Activated CD4-positive, alpha-beta memory T cell treated with anti-CD3 and anti-CD28 coated beads for 36 hours (primary cell): ENCODE data around the gene U2SURP. TPM values are rescaled to one million over a fixed set of nuclear protein-coding genes. Genes with fewer than 3 reads are reported as not detected.

ENCODE experiments used
- CTCF ChIA-PET: fragments of 350-600 bp; sonication (Branson Sonifier 250); formaldehyde crosslinking; loops from one replicate; lab custom pipeline; 2021; ENCODE audit warnings: antibody characterized with exemption, inconsistent platforms; lab: Charles Lee
- POLR2A ChIA-PET: fragments of 350-600 bp; sonication (Branson Sonifier 250); formaldehyde crosslinking; loops from one replicate; lab custom pipeline; 2021; ENCODE audit warnings: antibody characterized with exemption; lab: Charles Lee
- DNase-seq: peaks from one replicate; pipeline ENCODE4 v3.0.0-alpha.2; 2020
- H3K27ac Mint-ChIP-seq: one replicate; pipeline ENCODE4 v1.8.0; 2021; ENCODE audit warnings: mixed read lengths
- H3K27me3 Mint-ChIP-seq: one replicate; pipeline ENCODE4 v1.8.0; 2021; ENCODE audit warnings: mixed read lengths
- H3K36me3 Mint-ChIP-seq: one replicate; pipeline ENCODE4 v1.8.0; 2021; ENCODE audit warnings: mixed read lengths
- H3K4me1 Mint-ChIP-seq: one replicate; pipeline ENCODE4 v1.8.0; 2021; ENCODE audit warnings: low read depth, mixed read lengths
- H3K4me3 Mint-ChIP-seq: one replicate; pipeline ENCODE4 v1.8.0; 2021; ENCODE audit warnings: mild to moderate bottlenecking, mixed read lengths
- H3K9me3 Mint-ChIP-seq: one replicate; pipeline ENCODE4 v1.8.0; 2021; ENCODE audit warnings: mixed read lengths
- intact Hi-C: fragments of 100-400 bp; cut with micrococcal nuclease; formaldehyde crosslinking; loops from one replicate; pipeline ENCODE4 v1.15.1; 2023
- total RNA-seq, 2 experiments: library from RNA; stranded (reverse); gene quantifications; one replicate each; pipeline ENCODE4 v1.2.3, GENCODE V29; 2021

Gene U2SURP
- total RNA-seq, 2 experiments from 2014 or later: 178 to 182 TPM

GRCh38 chr3:143080196-143080595 is 78.8 kb downstream of the U2SURP start:
- Mint-ChIP-seq H3K36me3 (no peaks in the 10 kb centered on the region), H3K27ac (no peak overlapping the region), H3K4me1 (peaks cover 31% of the 10 kb centered on the region), H3K4me3 (no peak overlapping the region), H3K9me3 (no peaks in the 10 kb centered on the region), H3K27me3 (peaks cover 10% of the 10 kb centered on the region)
- CTCF ChIA-PET: no interaction called here
- intact Hi-C loops: loop anchor here (5.0 kb wide), 2 partner anchors 457 to 892 kb away; partner anchors contain the start of gene DIPK2A
- POLR2A ChIA-PET: no interaction called here
- DNase-seq: no peak

GRCh38 chr3:143081365-143081764 is 80.0 kb downstream of the U2SURP start:
- peak overlapping the region; percentile 87 for H3K27ac Mint-ChIP-seq
- CTCF ChIA-PET: interaction anchor here (1.0 kb wide), 1 partner anchor 593 kb away, joined by 4 read pairs; no protein-coding TSS in a partner anchor
- POLR2A ChIA-PET: interaction anchor here (1.4 to 2.1 kb wide), 2 partner anchors 10 to 195 kb away, joined by 4 to 6 read pairs; no protein-coding TSS in a partner anchor
- no peak for DNase-seq
- H3K27me3 Mint-ChIP-seq: peaks cover 10% of the 10 kb centered on the region
- H3K4me1 Mint-ChIP-seq: peaks cover 32% of the 10 kb centered on the region
- H3K4me3 Mint-ChIP-seq: peak overlapping the region; percentile 57
- H3K9me3 Mint-ChIP-seq: no peaks in the 10 kb centered on the region
- intact Hi-C loops: loop anchor here (5.0 kb wide), 2 partner anchors 456 to 891 kb away; partner anchors contain the start of gene DIPK2A
- no peaks in the 10 kb centered on the region for H3K36me3 Mint-ChIP-seq

- peaks cover 32% of the 10 kb centered on the region for H3K4me1 Mint-ChIP-seq
- no peaks in the 10 kb centered on the region for H3K36me3 Mint-ChIP-seq
- intact Hi-C loops: loop anchor here (1.0 to 5.0 kb wide), 8 partner anchors 19 to 890 kb away; partner anchors contain the start of genes ATR, CHST2 and DIPK2A
- CTCF ChIA-PET: interaction anchor here (0.6 to 1.0 kb wide), 3 partner anchors 39 to 592 kb away, joined by 3 to 4 read pairs (median 3); no protein-coding TSS in a partner anchor
- POLR2A ChIA-PET: interaction anchor here (1.0 to 2.1 kb wide), 6 partner anchors 11 to 195 kb away, joined by 3 to 7 read pairs (median 4); partner anchors contain the start of gene U2SURP
- H3K27me3 Mint-ChIP-seq: peaks cover 8% of the 10 kb centered on the region
- peak overlapping the region; percentile 57 for H3K4me3 Mint-ChIP-seq
- no peaks in the 10 kb centered on the region for H3K9me3 Mint-ChIP-seq
- H3K27ac Mint-ChIP-seq: peak overlapping the region; percentile 87
- DNase-seq: peak; percentile 66
These were observed 80.7 kb downstream of the U2SURP start for GRCh38 chr3:143081844-143082778.

- ChIA-PET POLR2A (no interaction called here), CTCF (interaction anchor here (0.9 kb wide), 1 partner anchor 38 kb away, joined by 3 read pairs; no protein-coding TSS in a partner anchor)
- no peaks in the 10 kb centered on the region for H3K9me3 Mint-ChIP-seq
- H3K27ac Mint-ChIP-seq: no peak overlapping the region
- peaks cover 6% of the 10 kb centered on the region for H3K27me3 Mint-ChIP-seq
- no peaks in the 10 kb centered on the region for H3K36me3 Mint-ChIP-seq
- intact Hi-C loops: loop anchor here (5.0 kb wide), 2 partner anchors 454 to 889 kb away; partner anchors contain the start of gene DIPK2A
- peaks cover 35% of the 10 kb centered on the region for H3K4me1 Mint-ChIP-seq
- peak overlapping the region; percentile 26 for H3K4me3 Mint-ChIP-seq
- DNase-seq: no peak
These were observed 82.4 kb downstream of the U2SURP start for GRCh38 chr3:143083781-143084180.

GRCh38 chr3:143084856-143085731 is 83.7 kb downstream of the U2SURP start:
- Mint-ChIP-seq H3K4me3 (peak overlapping the region; percentile 40), H3K36me3 (no peaks in the 10 kb centered on the region), H3K9me3 (no peaks in the 10 kb centered on the region), H3K27me3 (peaks cover 6% of the 10 kb centered on the region), H3K4me1 (peaks cover 34% of the 10 kb centered on the region), H3K27ac (no peak overlapping the region)
- intact Hi-C loops: loop anchor here (5.0 kb wide), 2 partner anchors 452 to 887 kb away; partner anchors contain the start of gene DIPK2A
- POLR2A ChIA-PET: no interaction called here
- CTCF ChIA-PET: interaction anchor here (0.9 kb wide), 1 partner anchor 36 kb away, joined by 3 read pairs; no protein-coding TSS in a partner anchor
- peak; percentile 36 for DNase-seq

- no peak overlapping the region for H3K4me3 Mint-ChIP-seq
- intact Hi-C loops: no loop called here
- H3K27me3 Mint-ChIP-seq: peaks cover 6% of the 10 kb centered on the region
- ChIA-PET CTCF (no interaction called here), POLR2A (no interaction called here)
- H3K9me3 Mint-ChIP-seq: no peaks in the 10 kb centered on the region
- peaks cover 14% of the 10 kb centered on the region for H3K4me1 Mint-ChIP-seq
- H3K36me3 Mint-ChIP-seq: no peaks in the 10 kb centered on the region
- no peak for DNase-seq
- no peak overlapping the region for H3K27ac Mint-ChIP-seq
These were observed 87.5 kb downstream of the U2SURP start for GRCh38 chr3:143088835-143089234.

- H3K4me1 Mint-ChIP-seq: peaks cover 7% of the 10 kb centered on the region
- no peak overlapping the region for H3K27ac Mint-ChIP-seq
- no peak overlapping the region for H3K4me3 Mint-ChIP-seq
- no peaks in the 10 kb centered on the region for H3K36me3 Mint-ChIP-seq
- CTCF ChIA-PET: no interaction called here
- no peak for DNase-seq
- POLR2A ChIA-PET: no interaction called here
- peaks cover 1% of the 10 kb centered on the region for H3K27me3 Mint-ChIP-seq
- intact Hi-C loops: no loop called here
- H3K9me3 Mint-ChIP-seq: no peaks in the 10 kb centered on the region
These were observed 88.6 kb downstream of the U2SURP start for GRCh38 chr3:143089965-143090364.

GRCh38 chr3:143090486-143090885 is 89.1 kb downstream of the U2SURP start:
- H3K4me1 Mint-ChIP-seq: peaks cover 4% of the 10 kb centered on the region
- H3K27me3 Mint-ChIP-seq: no peaks in the 10 kb centered on the region
- intact Hi-C loops: no loop called here
- DNase-seq: no peak
- no peak overlapping the region for H3K27ac Mint-ChIP-seq
- ChIA-PET POLR2A (no interaction called here), CTCF (no interaction called here)
- H3K4me3 Mint-ChIP-seq: no peak overlapping the region
- no peaks in the 10 kb centered on the region for H3K36me3 Mint-ChIP-seq
- H3K9me3 Mint-ChIP-seq: no peaks in the 10 kb centered on the region

- ChIA-PET POLR2A (no interaction called here), CTCF (interaction anchor here (0.8 kb wide), 1 partner anchor 583 kb away, joined by 3 read pairs; no protein-coding TSS in a partner anchor)
- Mint-ChIP-seq H3K36me3 (no peaks in the 10 kb centered on the region), H3K27me3 (no peaks in the 10 kb centered on the region), H3K4me1 (peaks cover 4% of the 10 kb centered on the region), H3K4me3 (no peak overlapping the region), H3K9me3 (no peaks in the 10 kb centered on the region), H3K27ac (no peak overlapping the region)
- intact Hi-C loops: no loop called here
- DNase-seq: no peak
These were observed 89.8 kb downstream of the U2SURP start for GRCh38 chr3:143090976-143091837.

GRCh38 chr3:143092191-143092590 is 90.8 kb downstream of the U2SURP start:
- no peak overlapping the region for H3K4me3 Mint-ChIP-seq
- ChIA-PET CTCF (no interaction called here), POLR2A (interaction anchor here (1.4 kb wide), 1 partner anchor 9 kb away, joined by 5 read pairs; no protein-coding TSS in a partner anchor)
- no peak overlapping the region for H3K27ac Mint-ChIP-seq
- peaks cover 4% of the 10 kb centered on the region for H3K4me1 Mint-ChIP-seq
- no peaks in the 10 kb centered on the region for H3K9me3 Mint-ChIP-seq
- peaks cover under 1% of the 10 kb centered on the region for H3K36me3 Mint-ChIP-seq
- intact Hi-C loops: no loop called here
- DNase-seq: no peak
- H3K27me3 Mint-ChIP-seq: no peaks in the 10 kb centered on the region

- no peak overlapping the region for H3K27ac Mint-ChIP-seq
- ChIA-PET CTCF (no interaction called here), POLR2A (no interaction called here)
- no peak for DNase-seq
- H3K4me1 Mint-ChIP-seq: no peaks in the 10 kb centered on the region
- peaks cover 12% of the 10 kb centered on the region for H3K27me3 Mint-ChIP-seq
- H3K36me3 Mint-ChIP-seq: peaks cover 2% of the 10 kb centered on the region
- H3K4me3 Mint-ChIP-seq: no peak overlapping the region
- intact Hi-C loops: no loop called here
- no peaks in the 10 kb centered on the region for H3K9me3 Mint-ChIP-seq
These were observed 94.4 kb downstream of the U2SURP start for GRCh38 chr3:143095813-143096212.
